Panc1 (cell line): Measurements from ENCODE around the gene OR2B2.

Experiments used
- CTCF ChIP-seq: fragments of 450-650 bp; IDR thresholded peaks from 2 replicates; pipeline ENCODE4 v1.5.1; 2017; ENCODE audit warnings: mild to moderate bottlenecking
- REST ChIP-seq, 2 experiments: IDR thresholded peaks; 2 replicates each; pipeline ENCODE4 v1.6.1; 2011 to 2012; ENCODE audit warnings: low read depth in 2 of 2, control low read depth in 1 of 2, low read length in 1 of 2, mild to moderate bottlenecking in 1 of 2, moderate library complexity in 1 of 2; ENCODE audit not compliant: insufficient read depth in 1 of 2

GRCh38 chr6:27889275-27889627, 22.9 kb downstream of the OR2B2 start:
- no peak for TF ChIP-seq CTCF
- TF ChIP-seq REST (IDR thresholded peaks at IDR 0.05; ENCODE audit: insufficient read depth in 1 of 2, low read depth in 2 of 2, low read length in 1 of 2): no peak
